Astrocyte of the hippocampus (primary cell): ENCODE results near the gene CASZ1.

ENCODE experiments used
- DNase-seq: peaks from one replicate; pipeline ENCODE4 v3.0.0; 2011; ENCODE audit warnings: low read depth, low spot score

The CASZ1 gene

DNA sequence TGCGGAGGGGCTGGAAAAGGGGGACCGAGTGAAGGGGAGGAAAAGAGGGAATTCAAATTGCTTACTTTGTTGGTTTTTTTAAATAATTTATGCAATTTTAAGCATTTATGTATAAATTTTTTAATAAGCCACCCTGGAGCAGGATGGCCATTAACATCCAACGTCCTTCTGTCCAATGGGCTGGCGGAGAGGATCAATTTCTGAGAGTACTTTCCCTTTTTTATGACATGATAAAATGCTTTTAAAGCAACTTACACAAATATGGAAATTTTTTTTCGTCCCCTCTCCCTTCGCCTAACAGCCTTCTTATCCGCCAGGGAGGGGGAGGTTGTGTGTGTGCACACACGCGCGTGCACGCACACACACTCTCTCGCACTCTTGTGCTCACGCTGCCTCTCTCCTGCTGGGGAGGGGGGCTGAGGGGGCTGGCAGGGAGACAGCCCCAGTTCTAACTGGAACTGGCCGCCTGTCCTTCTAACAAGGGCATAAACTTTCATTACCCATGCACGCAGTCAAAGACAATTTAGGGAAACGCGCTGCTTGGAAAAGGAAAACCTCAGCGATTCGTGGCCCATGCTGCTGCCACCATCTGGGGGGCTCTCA, 123.2 kb downstream of the CASZ1 start:
- no peak for DNase-seq

DNA sequence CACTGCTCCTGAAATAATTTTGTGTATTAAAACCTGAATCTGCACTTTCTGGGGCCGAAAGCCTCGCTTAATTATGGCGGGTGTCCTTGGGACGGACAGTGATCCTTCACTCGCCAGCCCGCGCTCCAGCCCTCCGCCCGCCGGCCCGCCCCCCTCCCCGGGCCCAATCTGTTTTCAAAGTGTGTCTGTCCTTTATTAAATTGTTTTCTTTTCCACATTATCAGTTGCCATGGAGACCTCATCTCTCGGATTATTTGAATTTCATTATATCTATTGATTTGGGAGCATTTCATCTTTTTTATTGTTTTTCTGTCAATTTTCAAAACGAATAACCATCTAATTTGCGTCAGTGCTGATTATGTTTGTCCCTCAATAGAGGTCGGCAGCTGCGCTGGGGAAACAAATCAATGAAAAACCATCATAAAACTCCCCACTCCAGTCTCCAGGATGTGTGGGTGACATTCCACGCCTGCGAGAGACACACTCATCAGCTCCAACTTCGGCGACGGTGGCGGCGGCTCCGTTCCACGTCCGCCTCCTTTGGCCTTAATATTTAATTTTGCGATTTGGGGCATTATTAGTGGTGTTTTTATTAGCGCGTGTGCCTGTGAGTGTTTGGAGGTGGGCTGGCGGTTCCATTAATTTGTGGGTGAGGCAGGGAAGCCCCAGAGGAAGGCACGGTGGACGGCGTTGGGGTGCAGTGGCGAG, 123.9 kb downstream of the CASZ1 start:
- no peak for DNase-seq

DNA sequence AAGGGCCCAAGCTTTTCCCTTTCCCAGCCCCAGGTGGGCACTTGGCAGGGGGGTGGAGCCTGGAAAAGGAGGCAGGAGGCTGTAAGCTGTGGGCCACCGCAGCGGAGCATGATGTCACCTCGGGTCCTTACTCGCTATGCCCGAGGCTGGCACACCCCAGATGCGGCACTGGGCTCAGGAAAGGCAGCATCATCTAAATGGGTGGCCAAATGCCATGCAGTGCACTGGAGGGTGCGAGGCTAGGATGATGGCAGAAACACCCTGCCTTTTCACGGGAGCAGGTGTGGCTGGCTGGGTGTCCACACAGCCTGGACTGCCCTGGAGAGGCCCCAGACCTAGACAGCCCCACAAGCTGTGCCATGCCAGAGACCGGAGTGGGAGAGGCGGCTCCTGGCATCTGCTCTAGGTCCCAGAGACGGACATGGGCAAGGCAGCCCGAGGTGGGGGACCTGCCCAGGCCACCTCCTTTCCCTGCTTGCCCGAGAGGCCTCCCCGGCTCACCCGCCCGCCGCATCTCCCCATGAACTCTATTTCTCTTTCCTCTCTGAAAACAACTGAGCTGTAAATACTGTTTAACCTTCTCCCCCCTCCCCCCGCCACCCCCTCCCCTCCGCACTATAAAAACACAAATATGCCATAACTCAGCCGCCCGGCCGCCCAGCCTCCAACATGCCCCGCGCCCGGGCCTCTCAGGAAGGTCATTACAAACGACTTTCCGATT, 124.7 kb downstream of the CASZ1 start:
- no peak for DNase-seq

DNA sequence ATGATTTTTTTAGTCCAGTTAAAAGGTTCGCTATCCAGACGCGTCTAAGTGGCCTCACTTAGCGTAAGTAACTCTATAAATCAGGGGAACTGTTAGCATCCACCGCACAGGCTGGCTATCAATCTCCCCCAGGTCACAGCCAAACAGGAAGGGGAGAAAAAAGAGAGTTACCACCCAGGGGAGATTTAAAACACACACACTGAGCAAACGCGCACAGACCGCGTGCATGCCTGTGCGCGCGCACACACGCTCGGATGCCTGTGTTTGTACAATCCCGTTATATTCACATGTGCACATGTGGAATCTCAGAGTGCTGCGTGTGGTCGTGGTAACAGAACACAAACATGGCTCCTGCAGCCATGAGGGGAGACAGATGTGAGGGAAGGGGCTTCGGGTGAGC, 125.4 kb downstream of the CASZ1 start:
- no peak for DNase-seq

DNA sequence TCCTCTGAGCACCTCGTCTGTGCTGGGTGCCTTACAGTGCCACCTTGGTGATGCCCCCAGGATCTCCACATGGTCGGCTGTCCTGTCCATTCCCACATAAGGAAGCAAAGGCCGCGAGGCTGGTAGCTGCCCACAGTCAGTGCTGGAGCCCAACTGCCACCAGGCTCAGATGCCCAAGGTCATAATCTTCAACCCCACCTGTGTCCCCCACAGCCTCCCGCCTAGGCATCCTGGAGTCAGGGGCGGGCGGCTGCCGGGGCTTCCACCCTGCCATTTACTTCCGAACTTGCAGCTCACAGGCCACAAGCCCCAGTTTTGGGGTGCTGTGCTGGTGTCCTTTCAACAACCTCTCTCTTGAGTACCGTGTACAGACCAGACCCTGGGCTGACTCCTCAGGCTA, 126.3 kb downstream of the CASZ1 start:
- DNase-seq, result no peak

DNA sequence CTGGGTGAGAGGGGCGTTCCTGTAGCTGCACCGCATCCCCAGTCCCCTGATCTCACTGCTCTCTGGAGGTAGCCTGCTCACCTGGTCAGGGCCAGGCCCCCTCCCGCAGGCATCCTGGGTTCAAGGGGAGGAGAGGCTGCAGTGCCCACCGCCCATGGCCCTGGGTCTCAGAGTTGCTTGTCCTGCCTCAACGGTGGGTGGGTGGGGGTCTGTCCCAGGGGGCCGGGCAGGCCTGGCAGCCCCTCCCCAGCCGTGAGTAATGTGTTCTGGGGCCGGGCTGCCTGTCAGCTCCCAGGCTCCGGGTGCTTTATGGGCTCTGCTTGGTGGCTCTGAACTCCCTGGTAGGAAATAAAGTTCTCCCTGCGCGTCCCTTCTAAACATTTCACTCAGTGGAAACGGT, 126.9 kb downstream of the CASZ1 start:
- DNase-seq, result no peak

DNA sequence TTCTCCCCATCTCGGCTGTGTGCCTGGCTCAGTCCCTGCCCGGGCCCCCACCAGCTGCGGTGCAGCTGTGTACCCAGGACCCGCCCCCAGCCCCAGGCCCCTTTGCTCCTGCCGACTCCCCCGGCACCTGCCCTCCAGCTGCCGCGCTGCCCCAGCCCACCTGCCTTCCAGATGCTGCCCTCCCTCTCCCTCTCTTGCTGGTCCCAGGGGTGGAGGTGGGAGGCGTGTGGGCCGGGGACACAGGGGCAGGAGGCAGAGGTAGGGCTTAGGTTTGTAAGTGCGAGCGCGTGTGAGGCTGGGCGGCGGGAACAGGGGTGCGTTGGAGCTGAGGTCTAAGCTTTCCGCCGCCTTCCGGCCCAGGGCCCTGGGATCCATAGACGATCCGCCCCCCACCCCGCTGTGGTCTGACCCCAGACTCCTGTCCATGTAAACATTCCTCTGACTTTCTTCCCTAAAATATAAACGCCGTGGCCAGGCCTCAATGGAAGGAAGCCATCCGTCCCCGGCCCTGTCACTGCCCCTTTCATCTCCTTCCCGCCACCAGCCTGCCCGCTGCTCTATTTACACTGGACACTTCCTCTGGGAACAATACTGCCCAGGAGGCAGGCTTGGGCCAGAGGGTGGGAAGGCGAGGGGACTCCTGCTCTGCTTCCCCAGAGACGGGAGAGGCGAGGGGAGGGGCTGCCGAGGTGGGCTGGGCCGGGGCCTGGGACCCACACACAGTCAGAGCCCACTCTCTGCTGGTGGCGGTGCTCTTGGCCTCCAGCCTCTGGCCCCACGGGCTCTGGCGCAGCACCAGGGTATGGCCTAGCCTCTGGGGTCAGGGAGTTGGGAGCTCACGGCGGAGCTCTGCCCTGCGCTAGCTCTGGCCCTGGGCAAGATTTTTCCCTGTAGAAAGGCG, 128.3 kb downstream of the CASZ1 start:
- peak; percentile 11 for DNase-seq

DNA sequence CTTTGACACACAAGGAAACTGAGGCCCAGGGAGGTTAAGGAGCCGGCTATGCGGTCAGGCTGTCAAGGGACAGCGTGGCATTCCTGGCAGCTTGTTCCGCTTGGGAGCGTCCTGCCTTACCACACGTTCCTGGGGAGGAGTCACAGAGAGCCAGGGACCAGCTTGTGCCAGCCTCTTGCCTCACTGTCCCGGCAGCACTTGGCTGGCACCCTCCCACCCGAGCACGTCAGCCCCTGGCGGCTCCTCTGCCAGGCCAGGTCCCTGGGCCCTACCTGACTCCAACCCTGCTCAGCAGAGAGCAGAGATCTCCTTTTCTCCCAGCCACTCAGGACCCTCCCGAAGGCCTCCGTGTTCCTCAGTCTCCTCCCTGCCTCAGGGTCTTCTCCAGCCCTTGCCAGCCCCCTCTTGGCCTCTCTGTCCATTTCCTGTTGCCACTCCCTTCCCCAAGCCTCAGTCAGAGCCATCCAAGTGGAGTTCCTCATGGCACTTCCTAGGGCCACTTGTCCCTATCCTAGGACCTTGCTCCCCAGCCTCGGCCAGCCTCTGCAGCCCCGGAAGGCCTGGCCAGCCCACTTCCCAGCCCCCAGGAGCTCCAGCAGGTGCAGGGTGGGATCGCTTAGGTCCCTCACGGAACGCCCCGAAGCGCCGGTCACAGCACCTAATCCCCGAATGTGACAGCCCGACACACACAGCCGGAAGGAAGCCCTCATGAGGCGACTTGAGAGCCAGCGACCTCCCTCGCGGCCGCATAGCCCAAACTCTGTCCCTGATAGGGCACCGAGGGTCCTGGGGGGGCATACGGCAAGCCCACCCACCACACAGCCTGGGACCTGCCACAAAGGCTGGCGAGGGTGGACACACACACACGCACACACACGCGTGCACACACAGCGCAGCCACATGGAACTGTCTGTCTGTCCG, 130.3 kb downstream of the CASZ1 start:
- no peak for DNase-seq

DNA sequence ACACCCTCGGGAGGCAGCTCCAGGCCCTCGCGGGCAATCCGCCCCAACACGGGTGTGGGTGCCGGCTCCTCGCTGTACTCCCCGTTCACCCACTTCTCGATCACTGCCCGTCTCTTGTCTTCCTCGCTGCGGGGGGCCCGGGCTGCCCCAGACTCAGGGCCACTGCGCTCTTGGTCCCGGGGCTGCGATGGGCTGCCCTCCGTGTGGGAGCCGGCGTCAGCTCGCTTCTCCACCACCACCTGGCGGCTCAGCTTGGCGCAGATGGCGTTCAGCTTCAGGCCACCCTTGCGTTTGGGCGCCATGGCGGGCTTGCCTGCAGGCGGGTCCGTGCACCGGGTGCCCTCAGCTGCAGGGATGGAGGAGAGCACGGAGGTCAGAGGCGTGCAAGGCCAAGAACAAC, 131.2 kb downstream of the CASZ1 start:
- no peak for DNase-seq

DNA sequence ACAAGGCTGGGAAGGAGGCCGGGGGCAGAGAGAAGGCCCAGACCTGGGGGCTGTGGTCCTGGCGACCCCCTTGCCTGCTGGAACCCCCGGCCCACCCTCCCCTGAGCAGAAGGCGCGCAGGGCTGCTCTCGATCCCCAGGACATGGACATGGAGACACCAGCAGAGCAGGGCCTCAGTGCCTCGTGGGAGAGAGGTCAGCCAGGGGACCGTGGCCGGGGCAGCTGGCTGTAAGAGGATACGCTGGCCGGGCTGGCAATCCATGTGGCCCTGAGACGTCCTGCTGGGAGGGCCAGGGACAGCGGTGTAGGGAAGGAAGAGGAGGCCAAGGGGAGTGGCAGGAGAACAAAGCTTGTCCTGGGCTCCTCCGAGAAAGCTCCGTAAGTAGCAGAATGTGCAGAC, 132.2 kb downstream of the CASZ1 start:
- DNase-seq, result no peak

DNA sequence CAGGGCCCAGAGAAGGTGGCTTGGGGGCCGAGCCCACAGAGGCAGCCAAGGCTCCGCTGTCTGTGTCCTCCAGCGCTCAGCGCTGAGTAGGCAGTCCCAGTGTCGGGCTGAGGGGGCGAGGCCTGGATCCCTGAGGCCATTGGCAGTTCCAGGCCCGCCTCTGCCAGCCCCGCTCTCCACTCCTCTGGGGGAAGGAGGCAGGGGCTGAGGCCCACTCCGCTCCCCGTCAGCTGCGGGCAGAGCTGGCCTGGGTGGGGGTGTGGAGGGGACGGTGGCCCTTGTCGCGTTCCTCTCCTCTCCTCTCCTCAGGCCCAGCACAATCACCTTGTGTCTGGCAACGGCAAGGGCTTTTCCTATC, 132.8 kb downstream of the CASZ1 start:
- peak; percentile 76 for DNase-seq

DNA sequence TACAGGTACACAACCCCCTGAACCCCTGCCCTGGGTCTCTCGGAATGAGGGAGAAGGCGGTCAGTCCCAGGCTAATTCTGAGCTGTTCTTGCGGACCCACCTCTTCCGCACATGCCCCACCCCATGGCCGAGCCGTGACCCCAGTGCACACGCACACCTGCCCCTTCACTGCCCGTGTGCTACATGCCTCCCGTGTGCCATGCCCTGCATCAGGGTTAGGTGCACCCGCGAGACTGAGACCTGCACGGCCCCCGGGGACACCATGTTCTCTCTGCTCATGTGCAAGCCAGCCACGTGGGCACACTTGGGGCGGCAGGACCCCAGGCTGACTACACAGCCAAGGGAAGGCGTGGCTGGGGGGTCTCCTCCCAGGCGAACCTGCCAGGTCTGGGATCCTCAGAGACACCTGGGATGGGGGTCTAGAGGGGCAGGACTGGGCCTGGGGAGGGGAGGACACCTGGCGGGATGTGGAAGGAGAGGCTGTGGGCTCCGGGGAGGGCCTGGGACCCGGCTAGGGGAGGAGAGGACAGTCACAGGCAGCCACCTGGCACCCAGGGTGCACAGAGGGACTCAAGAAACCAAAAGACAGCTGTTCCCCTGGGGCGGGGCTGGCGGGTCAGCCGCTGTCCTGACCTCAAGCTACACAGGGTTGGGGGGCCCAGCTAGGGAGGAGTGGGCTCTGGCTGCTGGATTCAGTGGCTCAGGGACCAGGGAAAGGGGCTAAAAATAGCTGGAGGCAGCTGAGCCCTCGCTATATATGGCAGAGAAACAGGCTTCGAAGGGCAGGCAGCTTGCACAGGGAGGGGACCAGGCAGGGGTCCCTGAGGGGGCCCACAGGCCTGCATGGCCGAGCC, 133.4 kb downstream of the CASZ1 start:
- no peak for DNase-seq

DNA sequence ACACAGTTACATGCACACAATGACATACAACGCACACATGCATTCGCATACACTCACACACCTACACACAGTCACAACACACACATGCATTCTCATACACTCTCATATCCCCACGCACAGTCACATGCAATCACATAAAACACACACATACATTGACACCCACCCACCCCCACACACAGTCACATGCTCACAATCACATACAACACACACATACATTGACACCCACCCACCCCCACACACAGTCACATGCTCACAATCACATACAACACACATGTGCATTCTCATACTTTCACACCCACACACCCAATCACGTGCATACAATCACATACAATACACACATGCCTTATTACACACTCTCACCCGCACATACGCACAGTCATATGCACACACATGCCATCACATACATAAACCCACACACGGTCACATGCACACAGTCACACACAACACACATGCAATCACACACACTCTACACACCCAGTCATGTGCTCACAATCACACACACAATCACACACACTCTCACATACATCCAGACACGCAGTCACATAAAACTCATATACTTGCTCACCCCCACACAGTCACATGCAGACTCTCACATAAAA, 134.3 kb downstream of the CASZ1 start:
- no peak for DNase-seq

DNA sequence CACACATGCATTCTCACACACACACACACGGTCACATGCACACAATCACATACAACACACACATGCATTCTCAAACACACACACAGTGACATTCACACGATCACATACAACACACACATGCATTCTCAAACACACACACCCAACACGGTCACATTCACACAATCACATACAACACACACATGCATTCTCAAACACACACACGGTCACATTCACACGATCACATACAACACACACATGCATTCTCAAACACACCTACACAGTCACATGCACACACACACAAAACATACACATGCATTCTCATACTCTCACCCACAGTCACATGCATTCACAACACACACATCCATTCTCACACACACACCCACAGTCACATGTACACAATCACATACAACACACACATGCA, 135.0 kb downstream of the CASZ1 start:
- no peak for DNase-seq

DNA sequence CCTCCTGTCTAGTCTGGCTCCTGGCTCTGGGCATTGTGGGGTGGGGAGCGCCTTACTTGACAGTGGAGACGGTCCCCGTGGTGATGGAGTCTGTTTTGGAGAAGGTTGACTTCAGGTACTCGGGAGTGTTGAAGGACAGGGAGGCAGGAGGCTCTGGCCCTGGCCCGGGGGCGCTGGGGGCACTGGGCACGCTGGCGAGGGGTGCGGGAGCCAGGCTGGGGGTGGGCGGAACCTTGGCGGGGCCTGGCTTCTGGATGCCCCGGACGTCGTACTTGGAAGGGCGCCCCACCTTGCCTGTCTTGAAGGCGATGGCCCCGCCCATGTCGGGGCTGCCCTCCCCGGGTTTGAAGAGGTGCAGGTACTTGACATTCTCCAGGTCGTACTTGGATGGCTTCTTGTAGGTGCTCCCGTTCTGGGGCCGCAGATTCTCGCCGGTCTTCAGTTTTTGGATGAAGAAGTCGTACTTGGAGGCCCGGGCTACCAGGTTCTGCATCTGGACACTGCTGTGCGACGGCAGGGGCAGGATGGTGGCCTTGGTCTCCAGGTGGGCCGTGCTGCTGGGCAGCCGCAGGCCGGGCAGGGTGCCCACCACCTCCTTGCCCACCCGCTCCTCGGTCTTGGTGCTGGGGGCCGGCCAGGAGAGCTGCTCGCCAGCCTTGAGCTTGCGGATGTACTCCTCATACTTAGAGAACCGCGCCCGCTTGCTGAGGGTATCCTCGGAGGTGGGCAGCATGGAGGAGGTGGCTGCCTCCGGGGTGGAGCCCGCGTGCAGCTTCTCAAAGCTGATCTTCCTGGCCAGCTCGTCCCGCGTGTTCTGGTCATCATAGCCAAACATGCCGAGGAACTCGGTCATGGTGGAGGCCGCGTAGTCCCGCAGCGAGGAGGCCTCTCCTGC, 136.6 kb downstream of the CASZ1 start:
- DNase-seq, result no peak

DNA sequence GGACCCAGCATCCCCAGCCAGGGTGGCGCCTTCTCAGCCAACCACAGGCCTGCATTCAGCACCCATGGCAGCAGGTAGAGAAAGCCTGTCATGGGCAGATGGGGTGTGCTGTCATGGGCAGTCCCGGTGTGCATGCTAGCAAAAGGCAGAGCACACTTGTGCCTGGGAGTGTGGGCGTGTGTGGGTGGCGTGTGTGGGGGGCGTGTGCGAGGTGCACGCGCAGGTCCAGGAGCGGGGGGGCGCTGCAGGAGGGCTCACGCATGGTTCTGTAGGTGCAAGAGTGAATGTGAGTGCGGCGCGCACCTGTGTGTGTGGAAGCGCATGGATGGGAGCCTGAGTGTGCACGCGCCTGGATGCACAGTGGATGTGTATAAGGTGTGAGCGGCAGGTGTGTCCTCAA, 137.2 kb downstream of the CASZ1 start:
- no peak for DNase-seq

DNA sequence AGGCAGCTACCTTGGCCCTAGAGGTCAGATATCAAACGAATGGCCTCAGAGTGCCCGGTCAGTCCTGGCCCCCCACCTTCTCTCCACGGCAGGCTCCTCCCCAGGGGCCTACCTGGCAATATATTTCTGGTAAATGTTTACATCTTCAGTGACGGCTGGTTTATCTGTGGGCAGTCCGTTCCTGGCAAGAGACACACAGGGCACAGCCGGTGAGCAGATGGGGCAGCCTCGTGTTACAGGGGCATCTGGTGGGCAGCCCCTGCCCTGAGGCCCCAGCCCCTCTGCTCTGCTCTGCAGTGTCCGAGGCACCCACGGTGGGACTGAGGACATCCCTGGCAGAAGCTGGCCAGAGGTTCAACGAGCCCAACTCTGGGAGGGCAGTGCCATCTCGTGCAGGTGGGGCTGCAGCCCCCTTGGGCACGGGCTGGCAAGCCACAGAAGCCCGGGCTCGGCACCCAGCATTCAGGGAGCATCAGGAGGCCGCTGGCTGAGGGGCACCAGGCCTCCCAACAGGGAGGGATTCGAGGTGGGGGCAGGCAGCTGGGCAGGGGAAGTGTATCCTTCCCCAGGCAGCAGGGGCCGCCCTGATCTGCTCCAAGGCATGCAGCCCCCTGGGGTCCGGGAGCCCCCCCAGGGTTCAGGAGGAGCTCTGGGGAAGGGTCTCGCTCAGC, 137.9 kb downstream of the CASZ1 start:
- DNase-seq, result no peak
